Measurements from ENCODE around the gene FIGN.

The FIGN gene

DNA sequence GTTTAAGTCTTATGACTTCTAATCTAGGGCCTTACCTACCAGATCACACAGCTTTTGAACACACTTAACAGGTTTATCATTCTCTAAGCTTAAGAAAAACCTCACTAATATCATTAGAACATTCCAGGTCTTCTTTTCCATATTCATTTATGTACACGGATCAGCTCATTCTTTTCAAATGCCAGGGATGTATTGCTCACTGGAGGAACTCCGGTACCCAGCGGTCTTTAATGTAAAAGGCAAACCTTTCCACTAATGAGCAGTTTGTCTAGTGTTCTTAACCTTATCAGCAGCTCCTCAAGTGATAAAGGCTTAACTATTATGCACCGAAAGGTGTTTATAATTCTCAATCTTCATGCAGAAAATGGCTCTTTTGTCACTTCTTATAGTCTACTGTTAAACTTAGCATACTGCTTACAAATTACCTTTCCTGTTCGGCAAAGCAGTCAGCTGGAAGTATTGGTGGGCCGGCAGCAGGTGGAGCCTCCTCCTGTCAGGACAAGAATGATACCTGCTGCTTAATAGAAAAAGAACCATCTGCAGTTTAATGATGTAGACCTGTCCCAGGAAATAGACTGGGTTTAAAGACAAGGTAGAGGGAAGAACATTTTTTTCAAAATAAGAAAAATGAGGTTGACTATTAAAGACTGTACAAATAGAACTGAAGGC is 142.7 kb downstream of the FIGN start:
- H3K4me3 ChIP-seq (ENCODE audit: low read depth, low read length) = no peak overlapping the region
- DNase-seq (ENCODE audit: low read depth) = no peak
- TF ChIP-seq, protein P1, sequence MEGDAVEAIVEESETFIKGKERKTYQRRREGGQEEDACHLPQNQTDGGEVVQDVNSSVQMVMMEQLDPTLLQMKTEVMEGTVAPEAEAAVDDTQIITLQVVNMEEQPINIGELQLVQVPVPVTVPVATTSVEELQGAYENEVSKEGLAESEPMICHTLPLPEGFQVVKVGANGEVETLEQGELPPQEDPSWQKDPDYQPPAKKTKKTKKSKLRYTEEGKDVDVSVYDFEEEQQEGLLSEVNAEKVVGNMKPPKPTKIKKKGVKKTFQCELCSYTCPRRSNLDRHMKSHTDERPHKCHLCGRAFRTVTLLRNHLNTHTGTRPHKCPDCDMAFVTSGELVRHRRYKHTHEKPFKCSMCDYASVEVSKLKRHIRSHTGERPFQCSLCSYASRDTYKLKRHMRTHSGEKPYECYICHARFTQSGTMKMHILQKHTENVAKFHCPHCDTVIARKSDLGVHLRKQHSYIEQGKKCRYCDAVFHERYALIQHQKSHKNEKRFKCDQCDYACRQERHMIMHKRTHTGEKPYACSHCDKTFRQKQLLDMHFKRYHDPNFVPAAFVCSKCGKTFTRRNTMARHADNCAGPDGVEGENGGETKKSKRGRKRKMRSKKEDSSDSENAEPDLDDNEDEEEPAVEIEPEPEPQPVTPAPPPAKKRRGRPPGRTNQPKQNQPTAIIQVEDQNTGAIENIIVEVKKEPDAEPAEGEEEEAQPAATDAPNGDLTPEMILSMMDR (IDR thresholded peaks at IDR 0.05; ENCODE audit: control insufficient read depth, extremely low read depth, insufficient read depth) = no peak

DNA sequence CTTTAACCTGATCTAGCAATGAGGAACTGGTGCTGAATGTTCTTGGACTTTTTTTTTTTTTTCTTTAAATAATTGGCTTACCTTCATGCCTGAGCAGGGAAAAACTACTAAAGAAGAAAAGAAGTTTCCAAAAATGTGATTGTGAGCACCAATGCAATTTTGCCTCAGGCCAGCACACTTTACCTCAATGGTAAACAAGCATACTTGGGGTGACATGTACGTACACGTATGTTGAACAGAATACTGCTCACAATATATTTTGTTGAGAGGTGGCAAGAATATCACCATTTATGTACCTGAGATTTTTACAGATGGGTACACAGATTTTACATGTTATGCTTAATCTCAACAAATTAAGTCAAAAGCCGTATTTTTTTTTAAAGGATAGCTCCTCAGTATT is 144.3 kb downstream of the FIGN start:
- TF ChIP-seq, protein P1 (IDR thresholded peaks at IDR 0.05; ENCODE audit: control insufficient read depth, extremely low read depth, insufficient read depth) = no peak
- DNase-seq (ENCODE audit: low read depth) = no peak

DNA sequence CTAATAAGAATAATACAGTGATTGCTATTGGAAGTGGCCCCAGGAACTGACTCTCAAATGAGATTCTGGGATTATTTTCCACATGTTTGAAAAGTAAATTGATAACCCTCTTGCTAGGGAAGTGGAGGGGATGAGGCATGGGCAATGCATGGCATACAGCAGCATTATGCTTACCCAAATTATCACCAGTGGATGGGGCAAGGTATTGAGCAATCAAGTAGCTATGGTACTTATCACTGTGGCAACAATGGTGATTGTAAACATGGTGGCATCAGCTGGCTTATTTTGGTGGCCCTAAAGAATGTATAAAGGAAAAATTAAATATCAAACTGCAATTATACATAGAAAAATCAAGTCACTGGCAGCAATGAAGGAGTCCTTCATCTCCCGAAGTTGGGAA is 155.1 kb downstream of the FIGN start:
- H3K4me3 ChIP-seq (ENCODE audit: low read depth, low read length) = no peak overlapping the region
- TF ChIP-seq, protein P1 (IDR thresholded peaks at IDR 0.05; ENCODE audit: control insufficient read depth, extremely low read depth, insufficient read depth) = no peak
- no peak for DNase-seq (ENCODE audit: low read depth)

More for the DNA sequence above, 144.3 kb downstream of the FIGN start:
- no peak overlapping the region for H3K4me3 ChIP-seq (ENCODE audit: low read depth, low read length)

DNA sequence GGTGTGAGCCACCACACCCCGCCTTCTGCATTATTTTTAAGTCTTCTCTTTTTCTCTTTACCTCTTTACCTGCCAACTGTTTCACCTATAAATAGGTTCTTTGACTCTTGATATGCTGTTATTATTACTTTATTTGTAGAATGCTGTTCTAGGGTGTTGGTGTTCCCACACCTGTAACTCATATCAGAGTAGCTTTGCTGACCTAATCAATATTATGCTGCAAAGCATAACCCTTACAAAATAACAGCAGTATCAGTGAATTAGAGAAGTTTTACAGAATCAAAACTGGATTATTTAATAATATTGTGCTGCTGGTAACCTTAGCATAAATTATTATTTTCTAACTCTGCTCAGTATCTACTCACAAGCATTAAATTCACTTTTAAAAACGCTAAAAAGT is 161.5 kb downstream of the FIGN start:
- H3K4me3 ChIP-seq (ENCODE audit: low read depth, low read length) = no peak overlapping the region
- TF ChIP-seq, protein P1 (IDR thresholded peaks at IDR 0.05; ENCODE audit: control insufficient read depth, extremely low read depth, insufficient read depth) = no peak
- DNase-seq (ENCODE audit: low read depth) = no peak

DNA sequence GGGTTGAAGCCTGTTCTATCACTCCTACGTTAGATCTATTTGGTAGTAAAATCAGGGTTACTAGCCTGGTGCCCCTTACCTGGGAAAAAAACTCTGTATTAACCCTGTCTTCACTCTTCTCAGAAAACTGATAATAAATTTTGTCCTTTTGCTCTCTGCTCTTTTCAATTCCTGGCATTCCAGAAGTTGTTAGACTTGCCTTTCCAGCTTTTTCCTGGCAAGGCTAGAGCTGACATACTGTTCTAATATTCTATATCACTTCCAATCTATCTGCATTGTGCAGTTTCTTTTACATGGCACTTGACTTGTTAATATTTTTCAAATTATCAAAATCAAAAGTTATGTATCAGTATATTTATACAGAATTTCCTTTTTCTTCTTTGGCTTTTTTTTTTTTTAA is 162.2 kb downstream of the FIGN start:
- peak; percentile 40 for DNase-seq (ENCODE audit: low read depth)
- no peak overlapping the region for H3K4me3 ChIP-seq (ENCODE audit: low read depth, low read length)
- TF ChIP-seq, protein P1 (IDR thresholded peaks at IDR 0.05; ENCODE audit: control insufficient read depth, extremely low read depth, insufficient read depth) = no peak

DNA sequence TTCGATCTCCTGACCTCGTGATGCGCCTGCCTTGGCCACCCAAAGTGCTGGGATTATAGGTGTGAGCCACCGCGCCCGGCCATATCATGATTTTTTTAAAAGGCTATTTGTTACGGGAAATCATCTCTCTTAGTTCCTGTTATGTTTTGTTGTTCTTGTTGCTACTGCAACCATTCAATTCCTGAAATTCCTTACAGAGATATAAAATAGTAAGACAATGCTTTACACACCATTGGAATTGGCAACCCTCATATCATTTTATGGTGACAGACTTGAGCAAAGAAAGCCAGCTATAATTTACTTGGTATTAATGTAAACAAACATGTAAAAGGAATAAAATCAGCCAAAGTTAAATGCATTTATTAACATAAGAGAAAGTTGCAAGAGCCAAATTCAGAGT is 163.0 kb downstream of the FIGN start:
- no peak overlapping the region for H3K4me3 ChIP-seq (ENCODE audit: low read depth, low read length)
- TF ChIP-seq, protein P1 (IDR thresholded peaks at IDR 0.05; ENCODE audit: control insufficient read depth, extremely low read depth, insufficient read depth) = no peak

More for the DNA sequence above, 163.0 kb downstream of the FIGN start:
- DNase-seq (ENCODE audit: low read depth) = no peak

Measured in LNCaP clone FGC (cell line).